ENCODE data around the gene OR4C46.
"Not testable (repeated sequence)": the region's sequence is repeated elsewhere in the genome, so short reads cannot be mapped to it uniquely, and the experiment has no call there.

OR4C46 gene

GRCh38 chr11:54603898-54604297 lies at the start of gene OR4C46:
Gene OR4C46, minus strand, starts transcription at chr11:54603998. Its CDS starts 0 bp downstream, at chr11:54603998.
- no peak for DNase-seq

- DNase-seq, result not testable (repeated sequence)
These were observed 41.8 kb upstream of the OR4C46 start for GRCh38 chr11:54645606-54646005.

DNA sequence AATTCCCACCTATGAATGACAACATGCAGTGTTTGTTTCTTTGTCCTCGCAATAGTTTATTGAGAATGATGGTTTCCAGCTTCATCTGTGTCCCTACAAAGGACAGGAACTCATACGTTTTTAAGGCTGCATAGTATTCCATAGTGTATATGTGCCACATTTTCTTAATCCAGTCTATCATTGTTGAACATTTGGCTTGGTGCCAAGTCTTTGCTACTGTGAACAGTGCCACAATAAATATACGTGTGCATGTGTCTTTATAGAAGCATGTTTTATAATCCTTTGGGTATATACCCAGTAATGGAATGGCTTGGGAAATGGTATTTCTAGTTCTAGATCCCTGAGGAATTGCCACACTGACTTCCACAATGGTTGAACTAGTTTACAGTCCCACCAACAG lies 42.4 kb downstream of the OR4C46 start:
- not testable (repeated sequence) for DNase-seq

- no peak for DNase-seq
These were observed 44.9 kb downstream of the OR4C46 start for GRCh38 chr11:54558919-54559318.

DNA sequence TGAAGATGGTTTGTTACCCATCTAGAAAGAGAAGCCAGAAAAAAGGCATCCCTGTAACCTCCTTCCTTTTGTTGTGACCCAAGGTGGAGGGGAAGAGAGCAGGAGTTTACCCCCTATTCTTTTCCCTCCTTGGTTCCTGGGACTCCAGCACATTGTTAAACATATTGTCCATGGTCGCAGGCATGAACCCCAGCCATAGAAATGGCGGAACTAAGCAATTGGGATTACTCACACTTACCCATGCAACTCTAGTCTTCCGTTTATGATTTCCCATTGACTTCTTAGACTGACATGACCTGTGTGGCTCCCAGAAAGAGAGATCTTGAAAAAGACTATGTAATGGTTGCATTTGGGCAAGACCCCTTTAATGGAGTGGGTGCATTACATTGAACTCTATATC lies 45.4 kb downstream of the OR4C46 start:
- DNase-seq, result no peak

Measured in islet precursor cell (in vitro differentiated cells).